HG03565 (cell line): ENCODE results near the gene NPY4R2.
"Not testable (repeated sequence)": the region's sequence is repeated elsewhere in the genome, so short reads cannot be mapped to it uniquely, and the experiment has no call there.

Source experiments
- ATAC-seq: cut with Tn5 transposase; IDR thresholded peaks from one replicate; pipeline ENCODE4 v1.9.1; 2021; ENCODE audit warnings: mild to moderate bottlenecking, moderate library complexity; ENCODE audit not compliant: unreplicated experiment

NPY4R2 gene, protein sequence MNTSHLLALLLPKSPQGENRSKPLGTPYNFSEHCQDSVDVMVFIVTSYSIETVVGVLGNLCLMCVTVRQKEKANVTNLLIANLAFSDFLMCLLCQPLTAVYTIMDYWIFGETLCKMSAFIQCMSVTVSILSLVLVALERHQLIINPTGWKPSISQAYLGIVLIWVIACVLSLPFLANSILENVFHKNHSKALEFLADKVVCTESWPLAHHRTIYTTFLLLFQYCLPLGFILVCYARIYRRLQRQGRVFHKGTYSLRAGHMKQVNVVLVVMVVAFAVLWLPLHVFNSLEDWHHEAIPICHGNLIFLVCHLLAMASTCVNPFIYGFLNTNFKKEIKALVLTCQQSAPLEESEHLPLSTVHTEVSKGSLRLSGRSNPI

DNA sequence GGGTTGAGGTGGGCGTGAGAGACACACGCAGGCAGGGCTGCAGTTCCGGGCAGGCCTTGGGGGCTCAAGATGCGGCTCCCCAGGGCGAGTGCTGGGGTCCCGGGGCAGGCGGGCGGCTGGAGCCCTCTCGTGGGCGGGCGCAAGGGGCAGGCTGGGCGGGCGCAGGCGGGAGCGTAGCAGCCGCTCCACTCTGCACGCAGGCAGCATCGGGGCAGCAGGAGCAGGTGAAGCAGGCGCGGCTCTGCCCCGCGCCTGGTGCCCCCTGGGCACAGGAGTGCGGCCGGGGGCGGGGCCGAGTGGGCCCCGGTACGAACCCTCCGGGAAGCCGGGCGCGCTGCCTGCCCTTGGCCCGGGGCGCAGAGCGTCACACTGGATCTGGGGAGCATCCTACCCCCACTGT lies at the start of gene NPY4R2:
TSS of gene NPY4R2 (plus strand) at position 188 of the 400 bp plus-strand sequence. CDS start 3,326 bp downstream, outside the sequence.
- not testable (repeated sequence) for ATAC-seq

DNA sequence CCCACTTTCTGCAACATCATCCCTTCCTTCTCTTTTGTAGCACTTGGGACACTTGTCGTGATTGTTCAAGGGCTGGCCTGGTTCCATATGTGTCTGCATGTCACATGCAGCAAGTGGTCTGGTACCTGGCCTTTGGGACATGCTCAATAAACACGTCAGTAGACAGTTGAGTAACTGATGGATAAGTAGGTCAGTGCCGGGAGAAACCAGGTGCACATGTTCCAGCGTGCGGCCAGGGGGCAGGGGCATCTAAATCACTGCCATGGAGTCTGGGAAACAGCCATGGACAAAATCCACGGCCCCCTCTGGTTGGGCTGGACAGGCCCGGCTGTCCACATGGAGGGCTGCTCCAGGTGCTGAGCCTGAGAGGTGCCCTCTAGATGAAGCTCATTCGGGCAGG lies 47.6 kb upstream of the NPY4R2 start:
- ATAC-seq, result not testable (repeated sequence)

DNA sequence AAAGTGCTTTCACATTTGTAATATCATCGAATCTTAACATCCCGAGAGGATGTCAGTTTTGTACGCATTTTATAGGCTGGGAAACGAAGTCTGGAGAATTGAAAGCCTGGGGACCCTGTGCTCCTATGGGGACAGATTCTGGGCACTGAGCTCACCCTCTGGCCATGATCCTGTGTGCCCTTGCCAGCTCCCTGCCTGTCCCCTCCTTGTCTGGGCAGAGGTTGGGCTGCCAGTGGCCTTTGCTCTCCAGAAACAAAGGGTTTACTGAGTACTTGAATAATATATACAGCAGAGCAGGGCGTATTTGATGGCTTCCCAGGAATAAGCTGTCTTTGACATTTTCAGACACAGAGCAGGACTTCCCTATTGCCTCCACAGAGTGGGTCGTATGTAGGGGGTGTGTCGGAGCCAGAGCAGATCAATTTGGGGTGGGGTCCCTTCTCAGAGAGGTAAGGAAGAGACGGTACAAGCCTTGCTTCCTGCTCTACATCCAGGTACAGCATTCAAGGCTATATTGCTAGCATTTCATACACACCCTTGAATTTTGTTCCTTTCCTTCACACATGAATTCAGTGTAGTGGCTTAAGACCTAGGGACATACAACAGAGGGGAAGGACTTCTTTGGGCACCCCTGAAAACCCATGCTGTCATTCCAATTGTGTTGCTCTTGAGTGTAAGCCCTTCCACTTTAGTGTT lies 46.8 kb upstream of the NPY4R2 start:
- not testable (repeated sequence) for ATAC-seq

DNA sequence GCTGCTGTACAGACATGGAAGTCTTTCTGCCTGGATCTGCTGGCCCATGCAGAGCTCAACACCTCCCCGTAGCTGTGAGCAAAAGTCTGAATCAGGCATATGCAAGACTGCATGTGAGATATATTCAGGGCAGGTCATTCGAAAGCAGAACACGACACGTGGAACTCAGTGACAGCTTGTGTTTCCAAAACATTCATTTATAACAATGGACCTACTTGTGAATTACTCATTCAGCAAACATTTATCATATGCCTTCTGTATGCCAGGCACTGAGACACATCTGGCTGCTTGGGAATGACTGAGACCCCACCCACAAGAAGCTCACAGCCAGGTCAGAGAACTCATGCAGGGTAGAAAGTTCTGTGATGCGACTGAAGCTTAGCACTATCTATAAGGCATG lies 46.2 kb upstream of the NPY4R2 start:
- not testable (repeated sequence) for ATAC-seq

DNA sequence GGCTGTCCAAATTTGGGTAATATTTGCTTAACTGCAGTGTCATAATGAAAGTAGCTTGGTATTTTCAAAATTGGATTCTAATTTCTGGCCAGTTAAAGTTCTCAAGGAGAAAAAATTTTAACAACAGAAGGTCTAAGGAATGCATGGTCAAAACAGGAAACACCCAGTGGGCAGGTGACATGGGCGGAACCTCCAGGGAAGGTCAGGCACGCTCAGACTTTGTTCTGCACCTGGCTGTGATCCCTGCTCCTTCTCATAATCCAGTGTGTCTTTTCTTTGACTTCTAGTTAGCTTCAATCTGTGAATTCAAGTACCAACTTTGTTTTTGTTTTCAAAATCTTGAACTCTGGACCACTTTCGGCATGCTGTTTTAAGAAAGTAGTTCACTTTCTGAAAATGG lies 34.2 kb upstream of the NPY4R2 start:
- ATAC-seq, result not testable (repeated sequence)

DNA sequence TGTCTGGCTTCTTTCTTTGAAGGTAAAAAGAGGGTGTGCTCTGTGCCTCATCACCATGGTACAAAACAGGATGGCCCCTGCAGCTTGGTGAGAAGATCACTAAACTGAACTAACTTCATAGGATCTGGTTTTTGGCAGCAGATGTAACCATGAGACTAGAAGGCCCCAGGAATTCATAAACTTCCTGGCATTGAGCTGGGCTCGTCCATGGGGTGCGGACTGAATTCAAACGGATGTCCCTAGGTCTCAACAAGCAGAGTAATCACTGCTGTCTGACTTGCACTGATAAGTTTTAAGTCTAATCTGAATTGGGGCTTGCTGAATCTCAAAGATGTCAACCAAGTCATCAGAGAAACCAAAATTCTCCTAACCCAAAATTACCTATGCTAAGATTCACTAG lies 33.5 kb upstream of the NPY4R2 start:
- not testable (repeated sequence) for ATAC-seq

DNA sequence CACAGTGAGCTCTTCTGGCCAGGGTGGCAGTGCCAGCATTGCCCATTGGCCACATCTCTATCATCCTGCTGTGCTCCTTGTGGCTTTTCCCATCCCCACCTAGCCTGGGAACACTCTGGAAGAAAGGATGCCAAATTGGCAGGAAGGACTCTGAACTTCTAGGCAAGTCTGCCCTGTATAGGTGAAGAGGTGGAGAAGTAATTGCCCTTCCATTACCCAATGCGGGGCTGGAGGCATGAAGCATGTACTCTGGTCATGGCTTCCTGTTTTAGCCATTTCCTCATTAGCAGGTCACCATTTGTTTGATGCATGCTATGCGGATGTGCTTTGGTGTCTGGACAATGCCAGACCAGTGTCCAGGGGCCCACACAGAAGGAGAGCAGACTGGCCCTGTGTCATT lies 32.1 kb upstream of the NPY4R2 start:
- ATAC-seq, result not testable (repeated sequence)

DNA sequence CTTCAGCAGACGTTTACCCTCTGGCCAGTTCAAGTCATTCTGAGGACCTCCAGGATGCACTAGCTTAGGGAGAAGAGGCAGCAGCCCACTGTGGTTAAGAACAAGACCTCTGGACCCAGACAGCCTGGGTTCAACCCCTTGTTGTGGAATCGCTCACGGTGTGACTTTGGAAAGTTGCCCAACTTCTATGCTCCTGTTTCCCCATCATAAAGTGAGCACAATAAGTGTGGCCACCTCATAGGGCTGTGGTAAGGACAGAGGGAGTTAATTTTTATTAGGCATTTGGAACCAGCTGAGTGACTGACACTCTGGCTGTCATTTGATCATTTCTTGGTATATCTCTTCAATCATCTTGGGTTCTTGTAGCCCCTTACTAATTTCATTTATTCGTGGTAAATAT lies 31.6 kb upstream of the NPY4R2 start:
- not testable (repeated sequence) for ATAC-seq

DNA sequence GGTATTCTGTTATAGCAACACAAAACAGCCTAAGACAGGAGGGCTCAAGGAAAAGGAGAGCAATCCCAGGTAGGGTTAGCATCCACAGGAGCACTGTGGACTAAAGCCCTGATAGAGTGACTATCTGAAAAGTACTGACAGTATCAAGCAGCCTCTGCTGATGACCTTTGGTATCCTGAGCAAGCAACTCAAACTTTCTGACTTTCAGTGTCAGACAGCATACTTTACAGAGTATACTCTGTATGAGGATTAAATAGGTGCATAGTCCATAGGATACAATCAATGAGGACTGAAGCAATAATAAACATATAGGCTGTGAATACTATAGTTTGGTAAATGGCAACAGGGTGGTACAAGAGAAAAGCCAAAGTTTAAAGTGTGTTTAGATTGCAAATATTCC lies 27.7 kb upstream of the NPY4R2 start:
- ATAC-seq, result not testable (repeated sequence)

DNA sequence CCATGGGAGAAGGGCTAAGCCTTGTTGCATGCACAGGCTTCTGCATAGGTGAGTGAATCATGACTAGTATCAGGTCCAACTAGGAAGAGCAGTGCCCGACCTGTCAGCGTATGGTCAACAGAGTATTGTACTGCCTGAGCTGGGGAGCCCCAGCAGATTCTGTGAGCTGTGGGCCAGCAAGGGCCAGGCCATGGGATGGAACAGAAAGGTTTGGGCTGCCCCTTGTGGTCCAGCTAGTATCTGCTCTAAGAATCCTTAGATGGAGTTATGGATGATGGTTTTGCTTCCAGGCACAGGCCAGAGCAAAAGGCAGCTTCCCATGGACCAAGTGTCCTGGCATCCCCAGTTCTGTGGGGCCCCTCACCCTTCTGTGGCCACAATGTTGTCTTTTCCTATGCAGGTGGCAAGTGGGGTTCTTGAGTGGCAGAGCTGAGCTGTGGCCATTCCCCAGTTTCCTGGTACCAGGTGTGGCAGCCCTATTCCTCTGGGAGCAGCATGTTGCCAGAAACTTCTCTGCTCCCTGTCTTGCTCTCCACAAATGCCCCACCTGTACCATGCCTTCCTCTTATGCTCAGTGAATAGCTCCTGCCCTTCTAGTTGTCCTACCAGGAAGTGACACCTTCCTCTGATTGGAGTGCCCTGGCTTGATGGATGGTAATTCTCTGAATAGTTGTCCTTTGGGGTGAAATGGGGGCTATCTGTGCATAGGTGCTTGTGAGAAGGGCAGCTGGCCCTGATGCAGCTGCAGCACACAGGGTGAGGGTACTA lies 25.8 kb upstream of the NPY4R2 start:
- ATAC-seq, result not testable (repeated sequence)

DNA sequence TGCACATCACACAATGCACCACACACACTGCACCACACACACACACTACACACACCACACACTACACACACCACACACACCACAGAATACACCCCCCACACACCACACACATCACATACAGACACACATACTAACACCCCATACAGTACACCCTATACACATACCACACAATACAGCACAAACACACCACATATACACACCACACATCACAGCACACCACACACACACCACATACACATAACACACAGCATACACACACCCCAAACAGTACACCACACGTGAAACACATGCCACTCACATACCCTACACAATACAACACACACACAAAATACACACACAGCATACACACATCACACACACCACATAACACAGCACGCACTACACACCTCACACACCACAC lies 23.9 kb upstream of the NPY4R2 start:
- ATAC-seq, result not testable (repeated sequence)

DNA sequence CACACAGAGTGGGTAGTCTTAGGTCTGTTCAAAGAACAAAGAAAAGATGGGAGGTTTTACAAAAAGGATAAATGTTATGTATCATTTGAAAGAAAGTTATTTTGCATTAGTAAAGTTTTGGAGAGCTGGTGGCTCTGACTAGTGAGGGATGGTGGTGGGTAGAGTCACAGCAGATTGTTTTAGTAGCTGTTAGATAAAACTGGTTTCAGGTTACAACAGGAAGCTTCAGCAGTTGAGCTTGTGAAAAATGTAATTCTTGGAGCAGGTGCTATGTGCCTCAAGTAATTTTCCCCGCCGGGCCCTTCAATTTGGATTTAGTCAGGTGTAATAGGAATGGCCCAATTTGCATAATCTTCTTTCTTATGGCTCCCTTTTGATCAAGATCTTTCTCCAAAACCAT lies 20.6 kb upstream of the NPY4R2 start:
- ATAC-seq, result not testable (repeated sequence)

DNA sequence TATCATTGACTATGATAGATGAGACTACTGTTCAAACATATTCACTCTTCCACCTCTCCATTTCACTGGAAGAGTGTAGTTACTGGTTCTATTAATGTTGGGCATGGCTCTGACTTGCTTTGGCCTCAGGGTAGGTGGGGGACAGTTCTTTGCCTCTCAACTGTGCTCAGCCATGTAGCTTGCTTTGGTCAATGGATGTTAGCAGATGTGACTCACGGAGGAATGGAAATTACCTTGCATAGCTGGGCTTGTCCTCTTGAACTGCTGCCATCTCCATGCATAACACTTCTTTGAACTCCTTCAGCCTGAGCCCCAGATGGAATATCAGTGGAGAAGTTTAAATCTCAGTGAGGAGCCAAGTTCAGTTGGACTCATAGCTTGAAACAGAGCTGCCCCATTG lies 9.1 kb upstream of the NPY4R2 start:
- ATAC-seq, result not testable (repeated sequence)

DNA sequence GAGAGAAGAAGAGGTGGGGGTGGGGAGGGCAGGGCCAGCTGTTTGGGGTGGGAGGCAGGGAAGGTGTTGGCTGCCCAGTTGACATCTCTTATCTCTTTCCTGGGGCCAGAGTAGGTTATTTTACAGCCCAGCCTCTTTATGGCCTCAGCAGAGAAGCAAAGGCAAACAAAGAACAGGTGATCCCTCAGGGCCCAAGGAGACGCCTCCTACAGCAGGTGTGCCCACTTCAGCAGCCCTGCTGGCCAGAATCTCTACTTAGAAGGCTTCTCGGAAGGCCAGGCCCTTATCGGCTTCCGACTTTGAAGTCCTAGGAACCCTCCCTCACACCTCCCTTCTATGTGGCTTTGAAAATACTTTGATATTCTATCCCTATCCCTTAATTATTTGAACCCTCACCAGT lies 8.0 kb upstream of the NPY4R2 start:
- ATAC-seq, result not testable (repeated sequence)

DNA sequence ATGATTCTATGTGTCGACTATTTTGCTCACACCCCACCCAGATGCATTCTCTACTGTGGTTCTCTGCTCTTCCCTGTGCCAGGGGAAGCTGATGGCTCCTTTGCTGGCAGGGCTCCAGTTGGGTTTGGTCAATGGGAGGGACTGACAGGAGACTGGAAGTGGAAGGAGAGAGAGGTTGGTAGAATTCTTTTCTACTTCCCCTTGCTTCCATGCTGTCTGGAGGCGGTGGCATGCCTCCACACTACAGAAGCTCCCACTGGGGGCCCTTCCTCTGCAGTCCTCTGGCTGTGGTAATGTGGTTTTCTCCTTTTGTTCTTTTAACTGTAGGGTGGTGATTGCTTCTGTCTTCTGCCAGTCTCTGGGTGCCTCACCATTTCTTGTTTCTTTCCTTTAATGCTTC lies 4.4 kb upstream of the NPY4R2 start:
- not testable (repeated sequence) for ATAC-seq

DNA sequence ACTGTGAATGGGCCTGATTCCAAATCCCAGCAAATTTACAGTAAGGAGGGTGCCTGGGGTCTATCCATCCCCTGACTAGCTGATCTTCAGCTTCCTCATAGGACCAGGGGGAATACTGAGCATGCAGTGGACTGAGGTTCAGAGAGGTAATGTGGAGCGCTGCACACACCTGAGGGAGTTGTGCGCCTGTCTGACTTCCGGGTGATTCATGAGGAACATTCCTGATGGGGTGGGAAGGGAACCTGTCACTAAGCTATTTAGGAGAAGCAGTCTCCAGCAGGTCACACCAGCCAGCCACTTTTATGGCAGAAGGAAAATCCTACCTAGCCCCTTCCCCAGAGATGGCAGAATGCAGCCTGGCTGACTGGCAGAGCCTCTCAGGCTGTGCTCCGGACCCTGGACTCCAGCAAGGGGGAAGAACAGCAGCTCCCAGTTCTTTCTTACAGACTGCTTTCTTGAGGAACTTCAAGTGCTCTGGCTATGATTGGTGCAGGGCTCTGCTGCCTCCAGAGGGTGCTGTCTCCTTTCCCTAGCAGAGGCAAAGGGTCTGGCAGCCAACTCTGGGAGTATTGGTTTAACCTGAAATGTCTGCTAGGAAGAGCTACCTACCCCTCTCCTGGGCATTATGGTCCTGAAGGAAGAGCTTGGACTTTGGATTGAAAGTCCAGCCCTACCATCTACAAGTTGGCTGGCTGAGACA lies 2.5 kb upstream of the NPY4R2 start:
- not testable (repeated sequence) for ATAC-seq

DNA sequence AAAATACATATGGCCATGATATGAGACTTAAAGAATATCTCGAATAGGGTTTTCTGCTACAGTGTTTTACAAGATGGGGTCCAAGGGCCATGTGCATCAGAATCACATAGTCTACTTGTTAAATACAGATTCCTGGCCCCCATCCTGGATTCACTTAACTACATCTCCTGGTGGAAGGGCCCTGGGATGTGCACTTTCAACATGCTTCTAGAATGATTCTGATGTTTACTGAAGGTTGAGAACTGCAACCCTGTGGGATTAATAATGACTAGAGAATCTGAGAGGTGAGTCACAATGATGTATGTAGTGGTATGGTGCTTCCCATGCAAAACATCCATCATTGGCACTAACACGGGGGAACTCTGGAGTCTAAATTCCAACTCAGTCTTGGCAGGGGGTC lies 2.1 kb downstream of the NPY4R2 start:
- ATAC-seq, result not testable (repeated sequence)

DNA sequence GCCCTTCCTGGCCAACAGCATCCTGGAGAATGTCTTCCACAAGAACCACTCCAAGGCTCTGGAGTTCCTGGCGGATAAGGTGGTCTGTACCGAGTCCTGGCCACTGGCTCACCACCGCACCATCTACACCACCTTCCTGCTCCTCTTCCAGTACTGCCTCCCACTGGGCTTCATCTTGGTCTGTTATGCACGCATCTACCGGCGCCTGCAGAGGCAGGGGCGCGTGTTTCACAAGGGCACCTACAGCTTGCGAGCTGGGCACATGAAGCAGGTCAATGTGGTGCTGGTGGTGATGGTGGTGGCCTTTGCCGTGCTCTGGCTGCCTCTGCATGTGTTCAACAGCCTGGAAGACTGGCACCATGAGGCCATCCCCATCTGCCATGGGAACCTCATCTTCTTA lies 4.0 kb downstream of the NPY4R2 start:
- ATAC-seq, result not testable (repeated sequence)

DNA sequence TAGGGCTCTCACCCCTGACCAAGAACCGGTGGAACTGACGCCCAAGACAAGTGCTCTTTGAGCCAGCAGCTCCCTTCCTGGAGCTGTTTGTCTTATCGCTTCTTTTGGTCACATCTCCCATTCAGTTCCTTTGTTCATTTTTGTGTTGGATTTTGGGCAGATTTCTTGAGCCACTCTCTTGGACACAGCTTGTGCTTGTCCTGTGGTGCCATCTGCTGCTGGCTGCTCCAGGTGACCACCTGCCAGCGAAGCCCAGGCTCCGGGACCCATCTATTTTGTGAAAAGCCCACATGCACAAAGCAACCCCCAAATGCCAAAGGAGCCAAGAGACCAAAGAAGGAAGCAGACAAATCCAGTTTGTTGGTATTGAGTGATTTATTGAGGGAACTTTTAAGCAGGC lies 6.2 kb downstream of the NPY4R2 start:
- not testable (repeated sequence) for ATAC-seq

DNA sequence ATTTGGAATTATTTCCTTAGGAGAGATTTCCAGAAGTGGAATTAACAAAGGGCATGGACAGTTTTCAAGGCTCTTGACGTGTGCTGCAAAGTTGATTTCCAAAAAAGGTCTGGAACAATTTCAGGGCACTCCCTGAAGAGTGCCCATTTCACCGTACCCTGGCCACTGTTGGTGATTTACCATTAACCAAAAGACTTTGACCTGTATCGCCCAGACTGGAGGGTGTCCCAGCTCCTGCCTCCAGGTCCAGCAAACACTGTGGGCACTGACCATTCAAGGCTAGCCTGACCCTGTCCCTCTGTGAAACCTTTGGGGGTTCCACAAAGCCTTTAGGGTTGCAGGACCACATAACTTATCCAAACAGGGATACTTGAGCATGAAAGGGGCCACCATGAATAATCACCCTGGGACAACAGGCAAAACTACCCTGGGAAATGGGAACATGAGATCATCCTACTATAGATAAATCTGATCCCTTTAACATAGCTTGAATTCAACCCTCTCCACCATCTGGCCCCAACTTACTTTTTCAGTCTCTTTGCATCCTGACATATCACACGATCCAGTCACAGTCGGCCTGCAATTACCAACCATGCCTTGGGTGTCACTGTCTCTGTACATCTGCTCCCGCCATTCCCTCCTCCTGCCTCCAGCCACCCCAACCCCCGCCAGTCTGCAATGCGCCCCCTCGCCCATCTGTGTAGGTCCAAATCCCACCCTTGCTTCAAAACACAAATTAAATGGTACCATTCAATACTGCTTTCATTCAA lies 8.9 kb downstream of the NPY4R2 start:
- ATAC-seq, result not testable (repeated sequence)
